HepG2 (cell line): ENCODE results near the gene CBL. TPM values are rescaled to one million over a fixed set of nuclear protein-coding genes. Genes with fewer than 3 reads are reported as not detected.

ENCODE experiments used
- ARNT2 ChIP-seq: sonication (generic); formaldehyde crosslinking; IDR thresholded peaks from 2 replicates; pipeline ENCODE4 v1.8.0; 2022; ENCODE audit warnings: mild to moderate bottlenecking, low read depth, missing genetic modification reagents, moderate library complexity
- ASH2L ChIP-seq: fragments of 300-600, 200-600 bp; sonication (generic); IDR thresholded peaks from 2 replicates; pipeline ENCODE4 v1.7.0; 2017; ENCODE audit warnings: low read depth, mild to moderate bottlenecking, moderate library complexity, mixed read lengths, low read length; ENCODE audit not compliant: insufficient read length
- DNMT3B ChIP-seq: conservative IDR thresholded peaks from 2 replicates; pipeline ENCODE4 v1.6.1; 2016; ENCODE audit warnings: missing biosample characterization, control low read depth
- ELF4 ChIP-seq: sonication (generic); formaldehyde crosslinking; IDR thresholded peaks from 2 replicates; pipeline ENCODE4 v1.5.0; 2020; ENCODE audit warnings: missing genetic modification reagents, mild to moderate bottlenecking, moderate library complexity, borderline replicate concordance
- HOXA9 ChIP-seq: sonication (generic); formaldehyde crosslinking; IDR thresholded peaks from 2 replicates; pipeline ENCODE4 v1.8.1; 2022; ENCODE audit warnings: missing genetic modification reagents, mild to moderate bottlenecking, moderate library complexity, borderline replicate concordance
- MNT ChIP-seq: fragments of 450-650 bp; IDR thresholded peaks from 2 replicates; pipeline ENCODE4 v1.6.1; 2016
- NAIF1 ChIP-seq: sonication (generic); formaldehyde crosslinking; IDR thresholded peaks from 2 replicates; pipeline ENCODE4 v1.5.0; 2020; ENCODE audit warnings: mild to moderate bottlenecking, missing genetic modification reagents, borderline replicate concordance
- POGZ ChIP-seq: sonication (generic); formaldehyde crosslinking; IDR thresholded peaks from 2 replicates; pipeline ENCODE4 v1.4.0; 2020; ENCODE audit warnings: mild to moderate bottlenecking, missing genetic modification reagents
- RFX3 ChIP-seq: IDR thresholded peaks from 2 replicates; pipeline ENCODE4 v1.6.1; 2016; ENCODE audit warnings: missing biosample characterization, missing genetic modification reagents
- RFXANK ChIP-seq: IDR thresholded peaks from 2 replicates; pipeline ENCODE4 v1.6.1; 2016
- RNF2 ChIP-seq: fragments of 450-650 bp; conservative IDR thresholded peaks from 2 replicates; pipeline ENCODE4 v1.6.1; 2016; ENCODE audit warnings: low read depth
- ZMYM3 ChIP-seq: sonication (generic); formaldehyde crosslinking; IDR thresholded peaks from 2 replicates; pipeline ENCODE4 v1.5.1; 2020; ENCODE audit warnings: mild to moderate bottlenecking, missing genetic modification reagents
- ZNF609 ChIP-seq: sonication (generic); formaldehyde crosslinking; IDR thresholded peaks from 2 replicates; pipeline ENCODE4 v1.4.0; 2020; ENCODE audit warnings: mild to moderate bottlenecking, missing genetic modification reagents, borderline replicate concordance
- polyA plus RNA-seq, 8 experiments: library from polyadenylated mRNA; depleted of rRNA in 3 of 8; stranded (reverse) in 7 of 8; unstranded in 1 of 8; fragments of >200 nt; fragmentation: Illumina TruSeq in 4 of 8; extraction: Trizol in 4 of 8; gene quantifications; 2 replicates each; pipeline versions ENCODE4 v1.2.1 to v1.2.3, GENCODE V29; 2011 to 2016; ENCODE audit warnings: low read depth in 4 of 8, missing spikeins in 1 of 8, mixed read lengths in 1 of 8; ENCODE audit not compliant: insufficient read depth in 1 of 8
- total RNA-seq, 5 experiments: library from RNA; depleted of rRNA; stranded (reverse); fragments of >200 nt; fragmentation: Illumina TruSeq; extraction: Trizol; gene quantifications; 2 replicates each; pipeline ENCODE4 v1.2.3, GENCODE V29; 2016; ENCODE audit warnings: low read depth in 1 of 5
- TF ChIP-seq, protein P1 (sequence below): sonication (generic); formaldehyde crosslinking; IDR thresholded peaks from 2 replicates; pipeline ENCODE4 v1.8.1; 2023; ENCODE audit warnings: mild to moderate bottlenecking, missing genetic modification reagents
- TF ChIP-seq, protein P2 (sequence below): IDR thresholded peaks from 2 replicates; pipeline ENCODE4 v1.4.0; 2020; ENCODE audit warnings: mild to moderate bottlenecking, missing genetic modification reagents

The CBL gene
- total and polyA plus RNA-seq, 2 of the 13 experiments (the other 11 are each of a cell fraction or from before 2014, with no cell fraction given), result 6.6 to 7.4 TPM

GRCh38 chr11:119352857-119353260 lies 146.7 kb downstream of the CBL start (continued):
- TF ChIP-seq ELF4 (CRISPR knock-in tag) (no peak), RFXANK (no peak), NAIF1 (CRISPR knock-in tag) (no peak), ARNT2 (CRISPR knock-in tag) (no peak), DNMT3B (CRISPR knock-in tag) (no peak), ASH2L (no peak), RNF2 (no peak), POGZ (peak; percentile 57), ZNF609 (CRISPR knock-in tag) (peak; percentile 52; the same call in 1 of the 2 replicates), RFX3 (peak; percentile 86), ZMYM3 (0 out of 2 replicates have a peak, but pooled peaks have one; percentile 14), HOXA9 (no peak), MNT (peak; percentile 46)
- TF ChIP-seq, protein P1, sequence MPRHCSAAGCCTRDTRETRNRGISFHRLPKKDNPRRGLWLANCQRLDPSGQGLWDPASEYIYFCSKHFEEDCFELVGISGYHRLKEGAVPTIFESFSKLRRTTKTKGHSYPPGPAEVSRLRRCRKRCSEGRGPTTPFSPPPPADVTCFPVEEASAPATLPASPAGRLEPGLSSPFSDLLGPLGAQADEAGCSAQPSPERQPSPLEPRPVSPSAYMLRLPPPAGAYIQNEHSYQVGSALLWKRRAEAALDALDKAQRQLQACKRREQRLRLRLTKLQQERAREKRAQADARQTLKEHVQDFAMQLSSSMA (CRISPR knock-in tag), result no peak
- TF ChIP-seq, protein P2, sequence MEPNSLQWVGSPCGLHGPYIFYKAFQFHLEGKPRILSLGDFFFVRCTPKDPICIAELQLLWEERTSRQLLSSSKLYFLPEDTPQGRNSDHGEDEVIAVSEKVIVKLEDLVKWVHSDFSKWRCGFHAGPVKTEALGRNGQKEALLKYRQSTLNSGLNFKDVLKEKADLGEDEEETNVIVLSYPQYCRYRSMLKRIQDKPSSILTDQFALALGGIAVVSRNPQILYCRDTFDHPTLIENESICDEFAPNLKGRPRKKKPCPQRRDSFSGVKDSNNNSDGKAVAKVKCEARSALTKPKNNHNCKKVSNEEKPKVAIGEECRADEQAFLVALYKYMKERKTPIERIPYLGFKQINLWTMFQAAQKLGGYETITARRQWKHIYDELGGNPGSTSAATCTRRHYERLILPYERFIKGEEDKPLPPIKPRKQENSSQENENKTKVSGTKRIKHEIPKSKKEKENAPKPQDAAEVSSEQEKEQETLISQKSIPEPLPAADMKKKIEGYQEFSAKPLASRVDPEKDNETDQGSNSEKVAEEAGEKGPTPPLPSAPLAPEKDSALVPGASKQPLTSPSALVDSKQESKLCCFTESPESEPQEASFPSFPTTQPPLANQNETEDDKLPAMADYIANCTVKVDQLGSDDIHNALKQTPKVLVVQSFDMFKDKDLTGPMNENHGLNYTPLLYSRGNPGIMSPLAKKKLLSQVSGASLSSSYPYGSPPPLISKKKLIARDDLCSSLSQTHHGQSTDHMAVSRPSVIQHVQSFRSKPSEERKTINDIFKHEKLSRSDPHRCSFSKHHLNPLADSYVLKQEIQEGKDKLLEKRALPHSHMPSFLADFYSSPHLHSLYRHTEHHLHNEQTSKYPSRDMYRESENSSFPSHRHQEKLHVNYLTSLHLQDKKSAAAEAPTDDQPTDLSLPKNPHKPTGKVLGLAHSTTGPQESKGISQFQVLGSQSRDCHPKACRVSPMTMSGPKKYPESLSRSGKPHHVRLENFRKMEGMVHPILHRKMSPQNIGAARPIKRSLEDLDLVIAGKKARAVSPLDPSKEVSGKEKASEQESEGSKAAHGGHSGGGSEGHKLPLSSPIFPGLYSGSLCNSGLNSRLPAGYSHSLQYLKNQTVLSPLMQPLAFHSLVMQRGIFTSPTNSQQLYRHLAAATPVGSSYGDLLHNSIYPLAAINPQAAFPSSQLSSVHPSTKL (CRISPR knock-in tag), result peak; percentile 74
